NCI-H187 (cell line): ENCODE results near the gene EPHA1.

ENCODE experiments used
- DNase-seq, 2 experiments: peaks; one replicate each; lab custom pipeline; 2025; lab: John Stamatoyannopoulos, UW

EPHA1 gene

DNA sequence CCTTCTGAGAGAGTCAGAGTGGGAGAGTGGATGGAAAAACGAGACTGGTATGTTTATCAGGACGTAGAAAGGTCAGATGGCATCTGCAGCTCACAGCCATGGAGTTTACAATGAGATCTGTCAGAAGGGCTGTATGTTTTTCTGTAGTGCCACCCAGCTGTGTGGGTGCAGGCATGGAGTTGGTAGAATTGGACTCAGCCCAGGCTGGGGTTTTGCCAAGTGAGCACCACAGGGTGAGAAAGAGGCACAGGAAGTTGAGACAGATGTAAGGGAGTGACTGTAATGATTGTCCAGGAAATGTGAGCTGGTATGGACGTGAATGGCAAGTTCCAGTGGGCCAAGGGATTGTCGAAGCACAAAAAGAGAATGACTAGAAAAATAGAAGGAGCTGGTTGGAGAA is 36.6 kb downstream of the EPHA1 start:
- no peak for DNase-seq

DNA sequence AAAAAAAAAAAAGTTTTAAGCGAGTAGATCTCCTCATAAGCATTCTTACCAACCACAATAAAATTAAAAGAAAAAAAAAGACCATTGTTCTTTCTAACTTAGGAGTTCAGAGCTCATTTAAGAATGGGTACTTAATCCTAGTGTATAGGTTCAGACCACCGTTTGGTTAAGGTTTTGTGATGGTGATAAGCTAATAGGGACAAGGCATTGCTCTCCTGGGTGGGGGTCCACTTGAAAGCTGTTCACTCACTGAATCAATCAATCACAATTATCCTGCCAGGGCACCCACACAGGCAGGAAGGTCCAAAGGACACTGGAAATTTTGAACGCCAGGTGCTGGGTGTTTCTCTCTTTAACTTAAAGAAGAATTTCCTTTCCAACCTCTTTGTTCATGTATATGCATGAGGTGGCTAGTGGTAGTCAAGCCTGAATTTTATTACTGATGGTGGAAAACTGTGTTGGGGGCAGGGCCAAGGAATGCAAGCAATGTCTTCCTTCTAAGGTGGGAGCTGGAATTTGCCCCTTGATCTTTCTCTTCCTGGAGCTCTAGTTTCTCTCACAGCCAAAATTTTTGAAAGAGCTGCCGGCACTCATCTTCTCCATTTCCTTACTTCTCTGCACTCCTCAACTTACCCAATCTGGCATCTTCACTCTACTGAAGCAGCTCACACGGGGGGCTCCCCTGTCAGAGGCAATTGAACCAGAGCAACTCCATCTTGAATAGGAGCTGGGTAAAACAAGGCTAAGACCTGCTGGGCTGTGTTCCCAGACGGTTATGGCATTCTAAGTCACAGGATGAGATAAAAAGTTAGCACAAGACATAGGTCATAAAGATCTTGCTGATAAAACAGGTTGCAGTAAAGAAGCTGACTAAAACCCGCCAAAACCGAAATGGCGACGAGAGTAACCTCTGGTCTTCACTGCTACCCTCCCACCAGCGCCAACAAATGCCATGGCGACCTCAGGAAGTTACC is 38.7 kb downstream of the EPHA1 start:
- DNase-seq: no peak

DNA sequence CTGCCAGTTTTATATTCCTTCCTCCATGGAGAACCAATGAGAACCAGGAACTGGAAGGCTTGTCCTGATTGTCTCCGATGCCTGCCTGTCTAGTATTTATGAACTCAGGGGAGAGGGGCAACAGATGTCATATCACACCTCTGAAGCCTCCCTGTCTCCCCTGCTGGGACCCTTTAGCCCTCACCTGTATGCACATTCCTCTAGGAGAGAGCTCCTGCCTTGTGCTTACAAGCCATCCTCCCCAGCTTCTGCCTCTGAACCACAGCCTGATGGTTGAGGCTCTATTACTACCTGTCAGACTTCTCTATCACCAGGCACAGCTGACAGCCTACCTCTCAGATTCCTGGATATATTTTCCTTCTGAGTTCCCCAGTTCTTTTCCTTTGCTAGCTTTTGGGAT is 40.3 kb downstream of the EPHA1 start:
- DNase-seq: no peak

DNA sequence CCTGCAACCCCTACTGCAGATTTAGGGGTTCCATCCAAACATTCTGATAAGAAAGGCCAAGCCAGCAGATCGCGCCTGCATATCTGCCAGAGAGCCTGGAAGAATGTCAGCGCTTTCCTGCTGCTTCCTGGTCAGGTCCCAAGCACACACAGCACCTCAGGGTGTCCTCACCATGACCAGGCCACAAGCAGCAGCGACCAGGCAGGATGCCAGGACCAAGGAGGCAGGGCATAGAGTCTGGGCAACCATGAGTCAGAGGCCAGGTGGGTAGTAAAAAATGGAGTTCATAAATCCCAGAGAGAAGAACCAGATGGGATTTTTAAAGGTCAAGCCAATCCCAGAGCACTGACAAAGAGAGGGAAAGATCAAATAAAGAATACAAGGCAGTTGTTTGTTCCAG is 40.7 kb downstream of the EPHA1 start:
- DNase-seq: no peak

DNA sequence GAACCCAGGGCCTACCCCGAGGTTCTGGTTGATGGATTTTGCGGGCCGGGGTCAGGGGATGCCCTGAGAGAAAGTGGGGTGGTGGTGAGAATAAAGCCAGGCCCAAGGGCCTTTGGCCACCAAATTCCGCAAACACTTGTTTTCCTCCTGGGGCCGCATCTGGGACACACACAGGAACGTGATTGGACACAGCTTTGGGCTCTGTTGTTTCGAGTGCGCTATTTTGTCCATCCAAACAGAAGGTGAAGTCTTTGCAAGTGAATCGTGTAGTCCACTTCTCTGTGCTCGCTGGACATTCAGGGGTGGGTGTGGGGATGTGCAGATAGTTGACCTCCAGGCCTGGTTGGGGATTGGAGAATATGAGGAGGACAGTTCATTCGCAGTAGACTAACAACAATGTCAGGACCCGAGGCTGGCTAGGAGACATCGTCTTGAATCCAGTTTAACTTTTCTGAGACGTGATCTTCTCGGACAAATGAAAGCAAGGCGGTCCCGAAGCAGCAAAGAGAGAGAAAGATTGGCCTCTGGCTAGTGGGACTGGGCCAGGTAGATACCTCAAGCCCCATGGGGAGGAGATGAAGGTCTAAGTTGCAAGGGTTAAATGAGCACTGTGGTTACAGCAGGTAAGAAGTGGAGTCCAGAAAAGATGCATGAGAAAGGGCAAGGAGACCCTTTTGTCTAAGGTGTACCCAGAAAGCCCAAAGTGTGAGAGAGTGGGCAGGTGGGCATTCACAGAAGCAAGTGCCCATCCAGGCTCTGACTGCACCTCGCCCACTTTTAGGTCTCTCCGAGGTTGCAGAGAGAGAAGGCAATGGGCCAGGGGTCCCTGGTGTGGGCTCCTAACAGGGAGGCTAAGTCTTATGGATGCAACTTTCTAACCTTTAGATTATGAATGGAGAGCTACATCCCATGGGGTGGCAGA is 45.4 kb downstream of the EPHA1 start:
- no peak for DNase-seq

DNA sequence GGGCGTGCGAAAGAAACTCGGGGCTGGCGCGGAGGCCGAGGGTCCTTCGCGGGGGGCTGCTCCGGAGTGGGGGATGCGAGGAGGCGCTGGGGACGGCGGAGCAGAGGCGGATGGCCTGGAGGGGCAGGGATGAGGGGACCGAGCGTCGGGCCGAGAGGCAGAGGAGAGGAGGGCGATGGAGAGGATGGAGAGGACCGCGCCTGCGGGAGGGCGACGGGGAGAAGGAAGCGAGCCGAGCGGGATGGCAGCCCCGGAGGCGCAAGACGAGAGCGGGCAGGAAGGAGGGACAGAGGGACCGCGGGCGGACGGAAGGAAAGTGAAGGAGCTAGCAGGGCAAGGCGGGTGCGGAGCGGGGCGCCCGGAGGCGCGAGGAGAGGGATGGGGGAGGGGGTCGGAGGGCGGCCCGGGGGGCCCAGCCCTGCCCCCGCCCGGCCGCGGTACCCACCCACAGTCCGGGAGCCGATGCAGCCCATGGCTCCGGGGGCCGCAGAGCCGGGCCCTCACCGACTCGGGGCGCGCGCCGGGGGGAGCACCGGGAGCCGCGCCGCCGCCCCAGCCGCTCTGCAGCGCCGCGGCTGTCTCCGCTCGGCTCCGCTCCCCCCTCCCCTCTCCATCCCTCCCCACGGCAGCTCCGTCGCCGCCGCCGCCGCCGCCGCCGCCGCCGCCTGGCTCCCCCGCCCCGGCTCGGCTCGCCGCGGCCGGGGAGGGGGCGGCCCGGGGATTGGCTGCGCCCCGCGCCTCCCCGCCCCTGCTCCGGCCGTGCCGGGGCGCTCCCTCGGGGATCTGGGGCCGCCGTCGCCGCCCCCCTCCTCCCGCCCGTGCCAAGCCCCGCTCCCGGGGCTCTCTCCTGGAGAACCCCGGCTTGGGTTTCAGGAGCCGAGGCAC is 46.3 kb downstream of the EPHA1 start, which contains the start of gene FAM131B:
Gene FAM131B (minus strand): TSS at position 583 of the 885 bp plus-strand sequence. CDS start 110 bp downstream, at position 473.
- no peak for DNase-seq

DNA sequence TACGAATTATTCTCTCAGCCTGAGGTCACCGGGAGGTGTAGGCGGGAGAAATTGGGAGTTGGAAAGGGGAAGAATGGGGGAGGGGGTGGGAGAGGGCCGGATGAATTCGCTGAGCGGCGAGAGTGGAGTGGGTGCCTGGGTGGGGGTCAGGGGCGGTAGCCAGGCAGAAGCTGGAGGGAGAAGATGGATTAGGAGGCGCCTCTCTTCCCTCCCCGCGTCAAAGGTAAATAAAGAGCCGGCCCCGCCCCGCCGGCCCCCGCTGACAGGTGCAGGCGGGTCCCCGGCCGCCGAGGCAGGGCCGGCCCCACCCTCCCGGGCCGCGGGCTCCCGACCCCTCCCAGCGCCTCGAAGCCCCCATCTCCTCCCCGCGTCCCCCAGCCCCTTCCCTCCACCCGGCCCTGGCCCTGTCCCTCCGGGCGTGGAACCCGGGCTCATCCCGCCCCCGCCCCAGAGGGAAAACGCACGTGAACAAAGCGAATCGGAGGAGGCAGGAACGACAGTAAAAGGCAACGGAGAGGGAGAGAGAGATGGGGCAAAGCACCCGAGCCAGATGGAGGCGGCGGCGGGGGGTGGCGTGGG is 47.0 kb downstream of the EPHA1 start:
- no peak for DNase-seq

DNA sequence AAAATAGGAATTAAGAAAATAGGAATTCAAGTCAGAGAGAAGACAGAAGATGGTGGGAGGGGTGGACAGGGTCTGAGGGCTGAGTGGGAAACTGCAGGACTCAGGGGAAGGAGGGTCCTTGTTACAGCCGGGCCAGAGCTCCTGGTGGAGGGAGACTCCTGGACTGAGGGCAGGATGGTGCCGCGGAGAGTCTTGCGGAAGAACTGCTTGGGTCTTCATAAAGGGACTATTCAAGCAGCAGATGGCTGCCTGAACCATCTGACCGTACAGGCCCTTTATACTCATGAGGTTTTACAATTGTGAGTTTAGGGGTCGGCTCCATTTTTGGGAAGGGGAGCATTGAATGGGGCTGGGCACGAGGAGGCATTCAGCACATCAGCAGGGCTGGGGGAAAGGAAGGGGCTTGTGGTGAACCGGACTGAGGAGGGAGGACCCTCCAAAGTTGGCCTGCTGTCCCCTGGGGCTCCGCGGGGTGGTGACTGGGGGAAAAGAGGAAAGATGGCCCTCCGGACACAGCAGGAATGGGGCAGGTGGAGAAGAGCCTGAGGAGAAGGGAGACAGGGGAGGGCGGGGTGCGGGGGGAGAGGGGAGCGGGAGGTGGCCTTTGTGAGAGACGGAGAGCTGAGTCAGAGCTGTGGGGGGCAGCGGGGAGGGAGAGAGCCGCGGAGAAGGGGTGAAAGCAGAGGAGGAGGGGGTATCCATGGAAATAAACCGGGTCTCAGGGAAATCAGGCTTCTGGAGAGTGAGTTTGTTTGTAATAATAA is 47.7 kb downstream of the EPHA1 start:
- DNase-seq: no peak

DNA sequence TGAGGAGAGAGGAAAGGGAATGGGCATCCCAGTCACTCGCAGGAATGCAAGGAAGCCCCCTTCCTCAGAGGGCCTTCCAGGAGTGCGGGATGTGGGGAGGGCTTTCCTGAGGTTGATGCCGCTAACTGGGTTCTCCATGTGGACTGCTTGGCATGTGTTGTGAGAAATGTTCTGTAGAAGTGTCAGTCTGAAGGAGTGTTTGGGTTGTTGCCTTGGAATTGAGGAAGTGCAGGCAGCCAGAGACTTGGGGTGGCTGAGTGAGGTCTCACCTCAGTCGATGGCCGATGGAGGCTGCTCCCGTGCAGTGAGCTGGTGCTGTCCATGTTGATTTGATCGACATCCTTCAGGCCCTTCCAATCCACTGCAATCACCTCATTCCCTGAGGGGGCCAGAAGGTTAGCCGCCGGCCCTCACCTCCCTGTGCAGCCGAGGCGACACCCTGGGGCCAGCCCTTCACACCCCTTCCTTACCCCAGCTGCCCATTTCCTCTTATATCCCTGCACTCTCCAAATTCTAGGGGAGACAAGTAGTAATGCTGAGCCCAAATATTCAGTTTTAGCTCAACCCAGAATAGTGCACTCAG is 48.8 kb downstream of the EPHA1 start:
- no peak for DNase-seq

DNA sequence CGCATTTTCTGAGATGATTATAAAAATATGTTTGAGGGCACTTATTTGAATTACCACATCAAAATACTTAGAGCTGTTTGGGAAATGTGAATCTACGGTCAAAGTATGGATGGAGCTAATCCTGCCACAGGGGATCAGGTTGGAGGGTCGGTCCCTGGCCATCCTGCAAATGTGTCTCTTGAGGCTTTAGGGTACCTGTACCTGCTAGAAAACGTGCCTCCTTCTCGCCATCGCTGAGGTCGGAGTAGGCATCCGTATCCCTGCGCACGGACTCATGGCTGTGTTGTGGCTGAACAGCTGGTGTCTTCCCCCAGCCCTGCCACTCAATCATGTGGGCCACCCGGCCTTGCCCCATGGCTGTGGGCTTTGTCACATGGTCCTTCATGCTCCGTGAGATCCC is 50.0 kb downstream of the EPHA1 start:
- DNase-seq: no peak

DNA sequence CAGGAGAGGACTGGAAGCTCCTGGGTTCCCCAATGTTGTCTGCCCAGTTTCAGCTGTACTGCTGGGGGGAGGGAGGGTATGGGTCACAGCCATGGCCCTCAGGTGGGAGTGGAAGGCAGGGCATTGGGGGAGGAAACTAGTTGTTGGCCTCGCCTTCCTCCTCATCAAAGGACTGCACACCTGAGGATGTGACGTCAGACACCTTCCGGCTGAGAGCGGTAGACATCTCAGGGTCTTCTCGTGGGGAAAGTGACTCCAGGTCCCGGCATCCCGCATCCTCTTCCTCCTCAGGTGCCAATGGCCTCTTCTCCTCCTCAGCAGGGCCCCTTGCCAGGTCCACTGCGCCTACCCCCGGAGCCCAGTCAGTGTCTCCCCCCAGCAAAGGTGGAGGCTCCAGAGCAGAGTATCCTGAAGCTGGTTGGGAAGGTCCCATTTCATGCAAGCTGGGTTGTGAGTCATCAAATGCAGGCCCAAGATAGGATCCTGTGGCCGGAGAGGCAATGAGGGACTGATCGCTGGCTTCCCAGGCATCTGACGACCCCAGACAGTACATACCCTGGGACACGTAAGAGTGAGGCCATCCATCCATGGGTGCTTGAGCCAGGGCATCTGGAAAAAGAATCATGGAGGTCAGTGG is 52.1 kb downstream of the EPHA1 start:
- no peak for DNase-seq

DNA sequence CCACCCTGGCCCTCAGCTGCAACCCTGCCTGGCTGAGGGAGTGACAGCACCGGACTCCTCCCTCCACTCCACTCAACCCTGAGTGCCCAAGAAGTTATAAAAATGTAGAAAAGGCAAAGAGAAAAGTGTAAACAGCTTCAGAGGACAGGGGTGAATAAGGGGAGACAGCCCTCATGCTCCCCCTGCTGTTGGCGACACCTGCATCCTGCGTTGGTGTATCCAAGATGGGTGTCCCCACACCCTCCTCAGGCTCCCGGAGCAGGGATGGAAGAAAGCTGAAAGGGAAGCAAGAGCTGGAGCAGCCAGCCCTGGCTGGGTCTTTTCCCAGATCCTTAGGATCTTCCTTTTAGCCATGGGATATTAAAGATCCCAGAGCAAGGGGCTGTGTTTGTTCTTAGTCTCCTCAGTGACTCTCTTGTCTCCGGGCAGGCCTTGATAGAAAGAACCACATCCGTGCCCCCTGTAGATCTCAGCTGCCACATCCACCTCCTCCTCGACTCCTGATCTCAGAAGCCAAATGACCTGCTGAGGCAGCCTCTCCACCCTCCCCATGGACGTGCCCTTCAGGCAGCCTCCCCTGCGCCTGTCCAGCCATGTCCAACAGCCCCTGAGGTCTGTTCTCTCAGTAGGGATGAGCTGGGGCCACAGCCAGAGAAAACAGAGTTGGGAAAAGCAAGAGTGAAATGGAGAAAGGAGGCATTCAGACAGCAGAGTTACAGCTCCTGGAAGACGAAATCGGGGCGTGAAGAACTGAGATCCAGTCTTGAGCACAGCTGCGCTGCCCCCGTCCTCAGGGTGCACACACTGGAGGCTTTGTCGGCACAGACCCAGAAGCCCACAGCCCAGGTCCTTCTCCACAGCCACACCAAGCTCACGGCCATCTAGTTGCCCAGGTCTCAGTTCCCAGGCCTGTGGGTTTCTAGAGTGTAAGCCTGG is 52.9 kb downstream of the EPHA1 start:
- no peak for DNase-seq

DNA sequence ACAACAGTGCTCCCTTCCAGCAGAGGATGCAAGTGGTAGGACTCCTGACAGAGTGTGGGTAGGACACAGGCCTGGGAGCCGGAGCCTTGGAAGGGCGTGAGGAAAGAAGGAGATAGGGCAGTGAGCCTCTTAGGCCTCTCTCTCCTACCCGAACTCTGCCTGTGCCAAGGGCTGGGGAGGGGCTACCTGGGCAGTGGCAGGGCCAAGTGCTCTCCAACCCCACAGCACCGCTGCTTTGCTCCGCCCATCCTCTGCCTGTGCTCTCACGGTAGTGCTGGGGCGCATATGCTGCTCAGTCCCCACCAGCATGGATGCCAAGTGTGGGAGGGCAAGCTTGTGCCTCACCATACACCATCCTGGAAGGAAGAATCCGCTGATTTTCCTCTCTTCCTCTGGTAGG is 53.7 kb downstream of the EPHA1 start:
- no peak for DNase-seq

DNA sequence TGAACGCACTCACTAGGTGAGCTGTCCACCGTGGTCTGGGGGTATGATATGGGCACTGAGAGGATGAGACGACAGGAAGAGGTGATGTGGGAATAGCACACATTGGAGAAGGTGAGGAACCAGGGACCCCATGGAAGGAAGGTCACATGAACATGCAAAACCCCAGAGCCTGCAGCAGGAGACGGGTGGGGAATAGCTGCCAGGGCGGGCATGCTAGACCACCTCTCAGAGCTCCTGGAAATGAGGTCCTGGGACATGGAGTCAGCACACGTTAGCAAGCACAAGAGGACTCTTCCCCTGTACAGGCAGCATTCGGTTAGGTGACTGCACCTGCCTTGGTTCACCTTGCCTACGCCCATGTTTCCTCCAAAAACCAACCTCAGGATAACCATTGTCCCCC is 54.3 kb downstream of the EPHA1 start:
- no peak for DNase-seq

DNA sequence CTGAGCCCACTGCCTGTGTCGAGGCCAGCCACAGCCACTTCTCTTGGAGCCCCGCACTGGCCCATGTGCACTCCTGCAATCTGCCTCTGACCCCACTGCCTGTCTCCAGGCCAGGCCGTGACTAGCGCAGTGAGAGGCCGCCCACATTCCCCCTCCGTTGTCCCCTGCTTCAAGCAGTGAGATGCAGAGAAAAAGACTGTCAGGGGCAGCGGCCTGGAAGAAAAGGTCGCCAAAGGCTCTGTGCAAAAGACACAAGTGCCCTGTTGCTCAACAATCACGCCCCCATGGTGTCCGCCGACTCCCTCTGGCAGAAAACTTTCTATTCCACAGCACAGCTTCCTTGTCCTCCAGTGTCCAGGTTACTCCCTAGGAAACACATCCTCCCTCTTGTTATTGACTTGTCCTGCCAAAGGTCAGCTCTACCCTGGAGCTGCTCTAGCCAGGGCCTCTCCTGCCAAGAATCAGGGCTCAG is 56.1 kb downstream of the EPHA1 start:
- DNase-seq: no peak

DNA sequence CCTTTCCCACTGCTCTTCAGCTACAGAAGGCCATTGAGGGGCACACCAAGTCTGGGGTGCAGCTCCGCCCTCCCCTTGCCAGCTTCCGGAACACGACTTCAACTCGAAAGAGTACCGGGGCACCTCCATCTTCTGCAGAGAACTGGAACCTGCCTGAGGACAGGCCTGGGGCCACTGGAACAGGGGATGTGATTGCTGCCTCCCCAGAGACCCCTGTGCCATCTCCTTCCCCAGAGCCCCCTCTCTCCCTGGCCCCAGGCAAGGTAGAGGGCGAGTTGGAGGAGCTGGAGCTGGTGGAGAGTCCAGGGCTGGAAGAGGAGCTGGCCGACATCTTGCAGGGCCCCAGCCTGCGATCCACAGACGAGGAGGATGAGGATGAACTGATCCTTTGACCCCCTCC is 57.1 kb downstream of the EPHA1 start:
- no peak for DNase-seq

DNA sequence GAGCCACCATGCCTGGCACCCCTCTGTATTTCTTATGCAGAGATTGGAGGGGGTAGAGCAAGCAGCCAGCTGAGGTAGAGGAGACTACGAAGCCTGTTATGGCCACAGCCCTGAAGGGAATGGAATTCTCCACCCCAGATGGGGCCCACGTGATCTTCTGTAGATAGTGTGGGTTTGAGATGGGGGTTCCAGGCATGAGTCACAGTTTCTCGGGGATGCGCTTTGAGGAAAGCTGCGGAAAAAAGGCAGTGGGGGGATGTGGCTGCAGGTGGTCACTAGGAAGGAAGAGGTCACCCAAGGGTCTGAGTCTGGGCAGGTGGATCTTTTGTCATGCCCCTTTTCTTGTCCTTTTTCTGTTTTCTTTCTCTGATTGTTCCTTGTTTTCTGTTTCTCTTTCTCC is 57.6 kb downstream of the EPHA1 start:
- no peak for DNase-seq

DNA sequence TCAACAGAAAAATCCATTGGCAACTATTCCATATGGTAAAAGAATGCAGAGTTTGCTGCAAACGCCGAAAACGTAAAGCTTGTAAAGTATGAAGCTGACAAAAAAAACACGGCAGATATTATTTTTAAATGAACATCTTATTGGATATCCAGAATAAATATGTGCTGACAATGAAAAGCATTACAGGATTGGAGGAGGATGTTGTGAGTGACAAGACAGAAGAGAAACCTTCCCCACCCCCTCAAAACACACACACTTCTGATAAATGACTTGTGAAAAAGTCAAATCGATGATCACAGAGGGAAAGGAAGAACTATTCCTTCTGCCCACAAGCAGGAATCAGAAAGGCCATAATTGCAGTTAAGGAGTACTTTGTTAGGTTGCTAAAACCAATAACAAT is 60.7 kb downstream of the EPHA1 start:
- DNase-seq: no peak
